ENCODE measurements around the gene LMNTD2.

Gene LMNTD2

DNA sequence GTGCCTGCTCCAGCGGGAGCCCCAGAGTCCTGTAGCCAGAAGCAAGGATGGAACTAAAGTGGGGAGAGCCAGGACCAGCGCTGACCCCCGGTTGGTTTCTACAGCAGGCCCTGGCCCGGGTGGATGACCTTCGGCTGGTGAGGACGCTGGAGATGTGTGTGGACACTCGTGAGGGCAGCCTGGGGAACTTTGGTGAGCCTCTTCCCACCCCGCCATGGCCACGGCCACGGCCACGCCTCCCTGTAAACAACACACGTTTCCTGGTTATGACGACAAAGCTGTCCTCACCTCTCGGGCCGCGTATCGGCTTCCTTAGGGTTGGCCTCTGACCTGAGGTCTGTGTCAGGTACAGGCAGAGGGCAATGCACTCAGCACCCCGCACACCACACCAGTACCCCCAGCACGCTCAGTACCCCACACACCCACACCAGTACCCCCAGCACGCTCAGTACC lies 19.1 kb downstream of the LMNTD2 start:
- Mint-ChIP-seq H3K4me1 (peaks cover 11 to 16% of the 10 kb centered on the region in 2 donors), H3K9me3 (no peaks in the 10 kb centered on the region), H3K27me3 (no peaks in the 10 kb centered on the region), H3K36me3 (no peaks in the 10 kb centered on the region), H3K4me3 (no peak overlapping the region), H3K27ac (no peak overlapping the region)
- ATAC-seq (replicated peaks) (no peak), DNase-seq (no peak)

DNA sequence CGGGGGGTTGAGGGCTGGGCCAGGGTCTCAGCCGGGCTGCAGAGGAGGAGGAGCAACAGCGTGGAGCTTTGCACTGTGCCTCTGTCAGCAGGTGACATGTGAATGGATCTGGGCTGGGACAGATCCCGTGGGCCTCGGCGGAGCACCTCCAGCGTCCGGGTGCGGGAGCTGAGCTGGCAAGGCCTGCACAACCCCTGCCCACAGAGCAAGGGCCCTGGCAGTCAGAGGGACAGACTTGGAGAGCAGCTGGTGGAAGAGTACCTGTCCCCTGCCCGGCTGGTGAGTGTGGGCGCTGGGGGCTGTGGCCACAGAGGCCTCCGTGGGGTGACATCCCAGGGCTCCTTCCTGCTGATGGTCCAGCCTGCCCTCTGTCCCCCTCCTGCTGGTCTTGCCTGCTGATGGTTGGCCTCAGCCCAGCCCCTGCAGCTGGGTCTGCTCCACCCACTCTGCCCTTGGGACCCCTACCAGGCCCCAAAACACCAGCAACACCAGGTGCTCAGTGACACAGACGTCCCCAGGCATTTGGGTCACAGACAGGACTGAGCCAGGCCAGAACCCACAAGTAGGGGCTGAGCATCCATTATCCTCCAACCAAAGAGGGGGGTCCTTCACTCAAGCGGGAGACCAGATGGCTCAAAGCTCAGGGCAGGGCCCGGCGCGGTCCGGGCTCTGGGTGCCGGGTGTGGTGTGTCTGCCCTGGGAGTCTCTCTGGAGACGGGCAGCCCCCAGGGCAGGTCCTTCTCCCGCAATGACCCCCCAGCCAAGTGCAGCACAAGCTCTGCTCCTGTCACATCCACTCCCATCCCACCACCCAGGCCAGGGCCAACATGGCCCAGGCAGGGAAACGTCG lies 19.7 kb downstream of the LMNTD2 start:
- Mint-ChIP-seq H3K27me3 (no peaks in the 10 kb centered on the region), H3K9me3 (no peaks in the 10 kb centered on the region), H3K27ac (no peak overlapping the region), H3K4me3 (no peak overlapping the region), H3K4me1 (peaks cover 14 to 21% of the 10 kb centered on the region in 2 donors), H3K36me3 (peaks cover 0 to 2% of the 10 kb centered on the region in 2 donors)
- DNase-seq (no peak), ATAC-seq (replicated peaks) (no peak)

DNA sequence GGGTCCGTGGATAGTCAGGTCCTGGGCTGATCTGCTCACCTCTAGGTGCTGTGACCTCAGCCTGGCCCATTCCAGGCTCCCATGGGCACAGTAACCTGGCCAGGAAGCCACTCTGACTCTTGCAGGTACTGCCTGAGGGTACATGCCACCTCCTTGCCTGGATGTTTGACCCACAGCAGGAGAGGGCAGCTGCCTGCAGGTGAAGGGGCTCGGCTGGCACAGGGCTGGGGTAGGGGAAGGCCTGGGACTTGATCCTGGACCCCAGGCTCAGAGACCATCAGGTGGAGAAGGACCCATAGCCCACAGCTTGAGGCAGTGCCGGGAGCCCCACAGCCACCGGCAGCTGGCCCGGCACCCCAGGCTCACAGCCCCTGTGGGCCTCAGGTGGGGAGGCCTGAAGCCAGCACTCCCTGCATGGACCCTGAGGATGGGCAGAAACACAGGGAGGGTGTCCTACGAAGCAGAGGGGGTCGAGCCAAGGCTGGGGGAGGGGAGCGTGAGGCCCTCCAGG lies 20.5 kb downstream of the LMNTD2 start:
- H3K4me3 Mint-ChIP-seq = no peak overlapping the region
- H3K27me3 Mint-ChIP-seq = no peaks in the 10 kb centered on the region
- no peaks in the 10 kb centered on the region for H3K9me3 Mint-ChIP-seq
- no peak for DNase-seq
- no peak for ATAC-seq (replicated peaks)
- H3K36me3 Mint-ChIP-seq = peaks cover 0 to 2% of the 10 kb centered on the region in 2 donors
- no peak overlapping the region for H3K27ac Mint-ChIP-seq
- peaks cover 14 to 21% of the 10 kb centered on the region in 2 donors for H3K4me1 Mint-ChIP-seq

DNA sequence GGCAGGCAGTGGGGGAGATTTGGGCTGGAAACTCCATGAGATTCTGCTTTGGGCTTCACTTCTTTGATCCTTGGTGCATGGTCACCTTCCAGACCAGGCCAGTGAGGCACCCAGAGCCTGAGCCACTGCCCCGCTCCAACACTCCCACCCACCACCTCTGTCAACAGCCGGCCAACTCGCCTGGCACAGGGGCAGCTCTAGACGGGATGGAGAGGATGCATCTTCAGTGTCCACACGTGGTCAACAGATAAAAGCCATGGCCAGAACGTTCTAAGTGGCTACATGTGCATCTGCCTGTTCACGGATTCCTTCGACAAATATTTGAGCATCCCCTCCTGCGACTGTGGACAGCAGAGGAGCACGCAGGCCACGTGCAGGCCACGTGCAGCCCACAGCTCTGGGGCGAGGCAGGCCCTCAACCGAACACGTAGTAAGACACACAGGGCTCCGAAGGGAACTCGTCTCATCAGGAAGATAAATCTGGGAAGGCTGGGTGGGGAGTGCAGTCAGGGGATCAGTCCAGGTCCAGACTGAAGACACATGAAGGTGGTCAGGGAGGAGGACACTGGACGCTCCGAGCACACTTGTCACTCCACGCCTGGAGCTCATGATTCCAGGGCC lies 22.0 kb downstream of the LMNTD2 start:
- H3K4me1 Mint-ChIP-seq = peaks cover 17 to 32% of the 10 kb centered on the region in 2 donors
- H3K9me3 Mint-ChIP-seq = no peaks in the 10 kb centered on the region
- H3K27ac Mint-ChIP-seq = no peak overlapping the region
- no peak for DNase-seq
- H3K4me3 Mint-ChIP-seq = no peak overlapping the region
- H3K27me3 Mint-ChIP-seq = no peaks in the 10 kb centered on the region
- no peak for ATAC-seq (replicated peaks)
- H3K36me3 Mint-ChIP-seq = peaks cover 0 to 2% of the 10 kb centered on the region in 2 donors

DNA sequence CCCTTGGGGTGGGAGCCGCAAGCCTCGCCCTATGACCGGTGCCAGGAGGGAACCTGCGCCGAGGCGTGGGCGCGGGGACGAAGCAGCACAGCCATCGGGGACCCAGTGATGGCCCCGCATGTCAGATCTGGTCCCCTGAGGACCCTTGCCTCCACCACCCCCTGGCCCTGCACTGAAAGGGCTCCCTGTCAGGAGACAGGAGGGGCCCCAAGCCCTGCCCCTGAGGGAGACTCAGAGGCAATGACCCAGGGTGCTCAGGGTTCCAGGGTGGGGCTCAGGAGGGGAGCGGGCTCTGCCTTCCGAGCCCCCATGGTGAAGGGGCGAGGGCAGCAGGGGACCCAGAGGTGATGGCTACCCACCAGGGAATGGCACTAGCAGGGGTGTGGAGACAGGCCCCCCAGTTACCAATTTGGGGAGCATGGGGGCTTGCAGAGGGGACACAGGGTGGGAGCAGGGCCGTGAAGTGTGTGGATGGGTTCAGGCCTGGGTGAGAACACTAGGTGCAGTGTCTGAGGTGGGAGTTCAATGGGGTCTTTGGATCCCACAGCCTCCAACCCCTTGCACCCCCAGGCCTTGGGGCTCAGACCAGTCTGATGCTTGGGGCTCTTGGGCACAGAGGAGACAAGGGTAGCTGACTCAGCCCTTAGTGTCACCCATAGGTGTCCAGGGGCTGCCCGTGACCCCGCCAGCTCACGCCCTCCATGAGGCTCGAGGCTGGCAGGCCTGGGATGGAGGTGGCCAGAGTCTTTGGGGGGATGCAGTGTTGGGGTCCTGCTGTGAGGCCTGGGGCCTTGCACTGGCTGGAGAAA lies 22.7 kb downstream of the LMNTD2 start:
- peaks cover 17 to 32% of the 10 kb centered on the region in 2 donors for H3K4me1 Mint-ChIP-seq
- peak overlapping the region; percentile 77 to 96 for H3K4me3 Mint-ChIP-seq
- H3K27ac Mint-ChIP-seq = peak overlapping the region; percentile 95
- H3K36me3 Mint-ChIP-seq = peaks cover 0 to 2% of the 10 kb centered on the region in 2 donors
- ATAC-seq (replicated peaks) (no peak), DNase-seq (no peak)
- H3K9me3 Mint-ChIP-seq = no peaks in the 10 kb centered on the region
- no peaks in the 10 kb centered on the region for H3K27me3 Mint-ChIP-seq

DNA sequence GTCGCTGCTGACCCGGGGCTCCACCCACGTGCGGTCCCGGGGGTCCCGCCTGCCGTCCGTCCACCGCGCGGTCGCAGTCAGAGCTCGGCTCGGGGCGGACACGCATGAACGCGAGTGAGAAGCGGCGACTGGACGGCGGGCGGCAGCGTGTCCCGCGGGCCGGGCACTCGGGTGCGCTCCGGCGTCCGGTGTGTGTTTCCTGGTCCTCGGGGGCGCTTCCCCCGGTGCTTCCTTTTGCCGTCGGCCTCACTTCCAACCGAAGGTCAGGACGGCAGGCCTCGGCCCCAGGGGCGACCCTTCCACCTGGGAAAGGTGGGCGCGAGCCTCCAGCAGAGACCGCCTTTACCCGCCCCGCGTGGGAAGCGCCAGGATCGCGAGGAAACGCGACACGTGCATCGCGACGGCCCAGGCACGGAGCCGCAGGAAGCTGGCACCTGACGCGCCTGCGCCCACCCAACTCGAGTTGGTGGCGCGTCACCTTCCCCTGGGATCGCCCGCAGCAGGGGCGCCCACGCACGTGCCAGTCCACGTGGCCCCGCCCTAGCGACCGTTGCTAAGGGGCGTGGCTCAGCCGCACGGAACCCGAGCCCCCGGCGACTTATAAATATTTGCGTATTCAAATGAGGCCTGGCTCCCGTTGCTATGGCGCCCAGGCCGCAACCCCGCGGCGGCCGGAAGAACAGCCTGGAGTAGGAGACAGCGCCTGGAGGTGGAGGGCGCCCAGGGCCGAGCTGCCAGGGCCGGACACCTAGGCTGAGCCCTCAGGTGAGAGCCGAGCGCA lies 23.5 kb downstream of the LMNTD2 start, which contains the start of gene LRRC56:
Gene LRRC56, plus strand, starts transcription at position 687 of the 781 bp plus-strand sequence. CDS start 3,158 bp downstream, outside the sequence.
- Mint-ChIP-seq H3K27me3 (no peaks in the 10 kb centered on the region), H3K36me3 (peaks cover 5 to 6% of the 10 kb centered on the region in 2 donors), H3K4me3 (peak within 1 kb of the TSS; percentile 96 to 97), H3K27ac (peak within 1 kb of the TSS; percentile 95), H3K9me3 (no peaks in the 10 kb centered on the region), H3K4me1 (peaks cover 17 to 38% of the 10 kb centered on the region in 2 donors)
- DNase-seq (peak; percentile 96), ATAC-seq (replicated peaks) (peak; percentile 50 to 56)

DNA sequence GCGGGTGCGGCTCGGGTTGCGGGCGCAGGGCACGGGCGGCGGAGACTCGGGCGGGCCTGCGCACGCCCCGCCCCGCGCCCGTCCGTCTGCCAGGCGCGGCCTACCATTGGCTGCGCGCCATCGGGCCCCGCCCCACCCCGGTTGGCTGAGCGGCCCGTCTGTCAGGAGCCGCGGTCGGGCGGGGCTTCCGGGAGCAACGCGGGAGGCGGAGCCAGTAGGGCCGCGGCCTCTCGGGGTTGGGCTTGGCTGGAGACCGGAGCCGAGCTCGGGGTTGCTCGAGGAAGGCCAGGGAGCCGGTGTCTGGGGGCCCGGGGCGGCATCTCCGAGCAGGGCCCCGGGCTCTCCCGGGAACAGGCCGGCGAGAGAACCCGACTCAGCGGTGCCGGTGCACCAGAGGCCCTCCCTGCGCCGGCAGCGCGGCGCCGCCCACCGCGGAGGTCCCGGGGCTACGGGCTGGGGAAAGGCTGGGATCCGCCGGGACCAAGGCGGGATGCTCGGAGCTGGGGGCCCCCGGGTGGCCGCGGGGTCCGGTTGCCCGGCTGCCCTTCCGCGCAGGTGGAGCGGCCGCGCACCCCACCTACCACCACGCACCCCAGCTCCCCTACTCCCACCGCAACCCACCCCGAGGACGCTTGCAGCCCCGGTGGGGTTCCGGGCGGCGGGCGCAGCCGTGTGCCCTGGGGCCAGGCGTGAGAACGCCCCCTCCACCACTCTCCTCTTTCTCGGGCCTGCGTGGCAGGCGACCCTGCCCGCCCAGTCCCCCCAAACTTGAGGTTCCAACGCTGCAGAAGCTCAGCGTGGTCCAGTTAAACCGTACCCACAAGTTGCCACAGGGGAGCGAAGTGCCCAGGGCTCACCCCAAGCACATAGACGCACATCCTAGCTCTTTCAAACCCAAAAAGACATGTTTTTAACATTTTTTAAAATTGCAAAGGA lies 24.8 kb downstream of the LMNTD2 start, which contains the start of gene HRAS:
Gene HRAS, minus strand, starts transcription at position 58 of the 936 bp plus-strand sequence.
- DNase-seq (peak; percentile 94), ATAC-seq (replicated peaks) (peak; percentile 84 to 86)
- Mint-ChIP-seq H3K4me1 (peaks cover 17 to 40% of the 10 kb centered on the region in 2 donors), H3K27me3 (no peaks in the 10 kb centered on the region), H3K27ac (peak within 1 kb of the TSS; percentile 95), H3K36me3 (peaks cover 7 to 8% of the 10 kb centered on the region in 2 donors), H3K4me3 (peak within 1 kb of the TSS; percentile 96 to 97), H3K9me3 (no peaks in the 10 kb centered on the region)

DNA sequence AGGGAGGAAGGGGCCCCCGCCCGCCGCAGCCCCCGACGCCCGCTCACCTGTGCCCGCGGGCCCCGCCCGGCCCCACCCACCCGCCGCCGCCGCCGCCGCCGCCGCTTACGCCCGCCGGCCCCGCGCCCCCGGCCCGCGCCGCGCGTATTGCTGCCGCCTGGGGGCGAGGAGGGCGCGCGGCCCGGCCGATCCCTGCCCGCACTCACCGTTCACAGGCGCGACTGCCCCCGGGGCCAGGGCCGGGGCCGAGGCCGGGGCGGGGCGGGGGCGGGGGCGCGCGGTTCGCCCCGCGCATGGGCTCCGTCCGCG lies 25.4 kb downstream of the LMNTD2 start:
- no peaks in the 10 kb centered on the region for H3K9me3 Mint-ChIP-seq
- peaks cover 8% of the 10 kb centered on the region in 2 donors for H3K36me3 Mint-ChIP-seq
- ATAC-seq (replicated peaks) (peak; percentile 17), DNase-seq (no peak)
- peaks cover 17 to 40% of the 10 kb centered on the region in 2 donors for H3K4me1 Mint-ChIP-seq
- no peaks in the 10 kb centered on the region for H3K27me3 Mint-ChIP-seq
- no peak overlapping the region for H3K27ac Mint-ChIP-seq
- H3K4me3 Mint-ChIP-seq = peak overlapping the region in 1 of 2 donors; percentile 74

DNA sequence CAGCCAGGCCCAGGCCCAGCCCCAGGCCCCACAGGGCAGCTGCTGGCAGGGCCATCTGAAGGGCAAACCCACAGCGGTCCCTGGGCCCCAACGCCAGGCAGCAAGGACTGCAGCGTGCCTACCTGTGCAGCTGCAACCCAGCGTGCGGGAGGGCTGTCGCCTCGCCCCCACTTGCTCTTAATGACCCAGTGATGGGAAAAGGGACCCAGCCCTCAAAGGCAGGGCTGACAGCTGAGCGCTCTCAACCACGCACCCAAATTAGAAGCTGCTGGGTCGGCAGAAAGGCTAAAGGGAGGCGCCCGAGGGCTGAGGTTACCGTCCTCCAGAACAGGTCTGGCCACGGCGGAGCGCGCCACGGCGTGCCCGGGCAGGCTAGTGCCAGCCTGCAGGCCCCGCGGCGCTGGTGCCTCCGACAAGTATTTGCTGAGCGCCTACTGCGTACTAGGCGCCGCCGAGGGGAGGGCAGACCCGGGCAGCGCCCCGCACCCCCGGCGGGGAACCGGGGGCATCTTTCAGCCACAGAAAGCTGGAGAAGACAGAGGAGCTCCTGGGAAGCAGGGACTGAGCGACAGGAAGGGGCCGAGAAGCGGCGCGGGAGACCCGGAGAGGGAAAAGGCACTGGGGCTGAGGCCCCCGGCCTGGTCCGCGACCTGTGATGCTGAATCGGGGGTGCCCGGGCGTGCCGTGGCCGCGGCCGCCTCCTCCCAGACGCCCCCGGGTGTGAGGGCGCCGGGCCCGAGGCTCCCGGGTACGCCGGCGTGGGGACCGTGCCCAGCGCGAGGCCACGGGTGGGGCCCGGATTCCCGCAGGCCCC lies 25.9 kb downstream of the LMNTD2 start:
- peak overlapping the region; percentile 67 for H3K27ac Mint-ChIP-seq
- H3K9me3 Mint-ChIP-seq = no peaks in the 10 kb centered on the region
- peak; percentile 0 to 1 for ATAC-seq (replicated peaks)
- no peak for DNase-seq
- H3K27me3 Mint-ChIP-seq = no peaks in the 10 kb centered on the region
- peak overlapping the region; percentile 77 to 85 for H3K4me3 Mint-ChIP-seq
- peaks cover 10 to 12% of the 10 kb centered on the region in 2 donors for H3K36me3 Mint-ChIP-seq
- H3K4me1 Mint-ChIP-seq = peaks cover 17 to 40% of the 10 kb centered on the region in 2 donors

DNA sequence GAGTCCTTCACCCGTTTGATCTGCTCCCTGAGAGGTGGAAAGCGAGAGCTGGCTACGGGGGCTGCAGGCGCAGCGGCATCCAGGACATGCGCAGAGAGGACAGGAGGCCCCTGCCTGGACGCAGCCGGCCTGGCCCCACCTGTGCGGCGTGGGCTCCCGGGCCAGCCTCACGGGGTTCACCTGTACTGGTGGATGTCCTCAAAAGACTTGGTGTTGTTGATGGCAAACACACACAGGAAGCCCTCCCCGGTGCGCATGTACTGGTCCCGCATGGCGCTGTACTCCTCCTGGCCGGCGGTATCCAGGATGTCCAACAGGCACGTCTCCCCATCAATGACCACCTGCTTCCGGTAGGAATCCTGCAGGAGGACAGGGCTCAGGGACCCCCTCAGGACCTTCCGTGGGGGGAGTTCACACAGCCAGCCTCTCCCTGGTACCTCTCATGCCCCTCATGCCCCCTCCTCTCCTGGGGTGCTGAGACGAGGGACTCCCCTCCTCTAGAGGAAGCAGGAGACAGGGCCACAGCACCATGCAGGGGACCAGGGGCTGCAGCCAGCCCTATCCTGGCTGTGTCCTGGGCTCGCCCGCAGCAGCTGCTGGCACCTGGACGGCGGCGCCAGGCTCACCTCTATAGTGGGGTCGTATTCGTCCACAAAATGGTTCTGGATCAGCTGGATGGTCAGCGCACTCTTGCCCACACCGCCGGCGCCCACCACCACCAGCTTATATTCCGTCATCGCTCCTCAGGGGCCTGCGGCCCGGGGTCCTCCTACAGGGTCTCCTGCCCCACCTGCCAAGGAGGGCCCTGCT lies 26.7 kb downstream of the LMNTD2 start:
- Mint-ChIP-seq H3K4me1 (peaks cover 17 to 40% of the 10 kb centered on the region in 2 donors), H3K27me3 (no peaks in the 10 kb centered on the region), H3K36me3 (peaks cover 13 to 14% of the 10 kb centered on the region in 2 donors), H3K9me3 (no peaks in the 10 kb centered on the region), H3K27ac (no peak overlapping the region), H3K4me3 (peak overlapping the region; percentile 77 to 85)
- ATAC-seq (replicated peaks) = no peak
- no peak for DNase-seq

DNA sequence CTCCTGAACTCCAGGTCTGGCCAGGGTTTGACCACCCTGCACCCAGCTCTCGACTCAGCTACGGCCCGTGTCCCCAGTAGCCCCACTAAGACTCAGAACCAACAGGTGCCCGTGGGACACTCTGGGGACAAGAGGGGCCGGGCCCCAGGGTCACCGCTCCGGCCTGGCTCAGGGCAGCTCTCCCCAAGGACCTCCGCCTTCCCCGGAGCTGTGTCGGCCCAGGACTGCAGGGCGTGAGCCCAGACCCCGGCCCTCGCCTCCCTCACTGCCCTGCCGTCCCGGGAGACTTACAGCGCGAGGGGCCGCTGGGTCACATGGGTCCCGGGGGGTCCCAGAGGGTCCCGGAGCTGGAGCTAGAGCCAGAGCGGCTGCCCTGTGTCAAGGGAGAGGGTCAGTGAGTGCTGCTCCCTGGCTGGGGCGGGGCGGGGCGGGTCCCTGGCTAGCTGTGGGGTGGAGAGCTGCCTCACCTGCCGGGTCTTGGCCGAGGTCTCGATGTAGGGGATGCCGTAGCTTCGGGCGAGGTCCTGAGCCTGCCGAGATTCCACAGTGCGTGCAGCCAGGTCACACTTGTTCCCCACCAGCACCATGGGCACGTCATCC lies 27.5 kb downstream of the LMNTD2 start:
- Mint-ChIP-seq H3K27me3 (no peaks in the 10 kb centered on the region), H3K36me3 (peaks cover 13 to 14% of the 10 kb centered on the region in 2 donors), H3K4me3 (no peak overlapping the region), H3K9me3 (no peaks in the 10 kb centered on the region), H3K4me1 (peaks cover 15 to 40% of the 10 kb centered on the region in 2 donors), H3K27ac (no peak overlapping the region)
- DNase-seq (no peak), ATAC-seq (replicated peaks) (no peak)

All from stimulated activated naive B cell treated with anti-CD40 and anti-IgM and Interleukin-4, amounts not matched to agents 10 μg/mL and 1 μg/mL and 100 μg/mL, for 72 hours (primary cell).